Muscle of leg (tissue), 9 donors: ENCODE data around the gene TRIM39. TPM values are rescaled to one million over a fixed set of nuclear protein-coding genes. Genes with fewer than 3 reads are reported as not detected.

Source experiments
- polyA plus RNA-seq, 8 donors: library from polyadenylated mRNA; unstranded; fragments of 120-200 nt; gene quantifications; one replicate each; pipeline versions ENCODE4 v1.2.1 to v1.2.3, GENCODE V29; 2013; ENCODE audit warnings: inconsistent platforms in 1 of 8, low replicate concordance in 1 of 8; ENCODE audit not compliant: insufficient read length in 8 of 8, insufficient read depth in 1 of 8
- total RNA-seq: library from RNA; stranded (reverse); fragments of 120-200 nt; gene quantifications from one replicate; pipeline ENCODE4 v1.2.4, GENCODE V29; 2013

Gene TRIM39
- total and polyA plus RNA-seq, 9 donors: 6.5 to 8.7 (median 7.4) TPM

Other genes with a start within 250 kb of the TRIM39 start
- not detected for gene TRIM31, start 213.8 kb upstream of the TRIM39 start, total RNA-seq
- under 1 TPM in 3 of 8 donors, not detected in 5; 0.06 to 0.44 (median 0.12) TPM for gene TRIM31, start 213.8 kb upstream of the TRIM39 start, polyA plus RNA-seq
- gene TRIM40, start 190.8 kb upstream of the TRIM39 start, total RNA-seq: not detected
- gene TRIM40, start 190.8 kb upstream of the TRIM39 start, polyA plus RNA-seq: under 1 TPM in 1 of 8 donors, not detected in 7; 0.56 TPM
- 0.18 TPM for gene TRIM10, start 165.7 kb upstream of the TRIM39 start, total RNA-seq
- under 1 TPM; 0.17 to 0.83 (median 0.66) TPM for gene TRIM10, start 165.7 kb upstream of the TRIM39 start, polyA plus RNA-seq
- gene TRIM15, start 163.4 kb upstream of the TRIM39 start, total RNA-seq: not detected
- gene TRIM15, start 163.4 kb upstream of the TRIM39 start, polyA plus RNA-seq: 1 to 10 TPM in 1 of 8 donors, under 1 TPM in 1, not detected in 6; 0.64 to 3.6 TPM
- 10.1 TPM for gene TRIM26, start 113.5 kb upstream of the TRIM39 start, total RNA-seq
- gene TRIM26, start 113.5 kb upstream of the TRIM39 start, polyA plus RNA-seq: 10 to 100 TPM; 12.8 to 19.1 (median 15.7) TPM
- 22.3 TPM for gene RPP21, start 18.2 kb downstream of the TRIM39 start, total RNA-seq
- 10 to 100 TPM; 19.4 to 23.8 (median 22.2) TPM for gene RPP21, start 18.2 kb downstream of the TRIM39 start, polyA plus RNA-seq
- 73.6 TPM for gene HLA-E, start 162.6 kb downstream of the TRIM39 start, total RNA-seq
- 10 to 100 TPM; 61.7 to 89.2 (median 77.8) TPM for gene HLA-E, start 162.6 kb downstream of the TRIM39 start, polyA plus RNA-seq
- 38.0 TPM for gene GNL1, start 229.6 kb downstream of the TRIM39 start, total RNA-seq
- 10 to 100 TPM; 53.6 to 80.4 (median 60.2) TPM for gene GNL1, start 229.6 kb downstream of the TRIM39 start, polyA plus RNA-seq
- 10.7 TPM for gene PRR3, start 230.4 kb downstream of the TRIM39 start, total RNA-seq
- 10 to 100 TPM; 18.2 to 25.3 (median 22.9) TPM for gene PRR3, start 230.4 kb downstream of the TRIM39 start, polyA plus RNA-seq
- gene ABCF1, start 244.5 kb downstream of the TRIM39 start, total RNA-seq: 26.6 TPM
- gene ABCF1, start 244.5 kb downstream of the TRIM39 start, polyA plus RNA-seq: 10 to 100 TPM; 43.8 to 56.1 (median 51.0) TPM